Thoracic aorta (tissue), 2 donors: ENCODE measurements around the gene ECT2. TPM values are rescaled to one million over a fixed set of nuclear protein-coding genes. Genes with fewer than 3 reads are reported as not detected.

Experiments used
- ATAC-seq: fragments of 150-250 bp; one replicate; pipeline ENCODE4 v1.8.0; 2017; ENCODE audit warnings: low read depth; ENCODE audit not compliant: insufficient number of reproducible peaks, low FRiP score
- DNase-seq: peaks from one replicate; pipeline ENCODE4 v3.0.0-alpha.2; 2020; ENCODE audit warnings: low spot score
- H3K27ac ChIP-seq, 2 donors: fragments of 200-600 bp; sonication (generic); 1 replicate in 1 of 2; 2 replicates in 1 of 2; pipeline ENCODE4 v1.5.1; 2016; ENCODE audit warnings: mild to moderate bottlenecking in 2 of 2, moderate library complexity in 2 of 2
- H3K27me3 ChIP-seq: fragments of 200-600 bp; sonication (generic); replicated peaks from 2 replicates; pipeline ENCODE4 v1.6.0; 2016; ENCODE audit warnings: mild to moderate bottlenecking; ENCODE audit not compliant: insufficient read depth
- H3K36me3 ChIP-seq: fragments of 200-600 bp; sonication (generic); one replicate; pipeline ENCODE4 v1.5.1; 2016
- H3K4me1 ChIP-seq, 2 donors: fragments of 200-600 bp; sonication (generic); 1 replicate in 1 of 2; 2 replicates in 1 of 2; pipeline versions ENCODE4 v1.5.1 to v1.6.0; 2016; ENCODE audit warnings: low read depth in 2 of 2, mild to moderate bottlenecking in 1 of 2; ENCODE audit not compliant: control insufficient read depth in 1 of 2
- H3K4me3 ChIP-seq: fragments of 200-600 bp; sonication (generic); 2 replicates; pipeline ENCODE4 v1.5.1; 2016; ENCODE audit warnings: mild to moderate bottlenecking
- H3K9me3 ChIP-seq: fragments of 200-600 bp; sonication (generic); 2 replicates; pipeline ENCODE4 v1.5.1; 2016
- CTCF ChIP-seq: fragments of 200-600 bp; sonication (generic); IDR thresholded peaks from one replicate; pipeline ENCODE4 v1.5.1; 2019; ENCODE audit warnings: antibody characterized with exemption
- total RNA-seq, 2 donors: library from RNA; depleted of rRNA; stranded (reverse); fragments of >200 nt; gene quantifications; one replicate each; pipeline versions ENCODE4 v1.1.0 to v1.2.3, GENCODE V29; 2016

ECT2 gene
- total RNA-seq, 2 donors from 2014 or later = 4.5 to 14.0 TPM

DNA sequence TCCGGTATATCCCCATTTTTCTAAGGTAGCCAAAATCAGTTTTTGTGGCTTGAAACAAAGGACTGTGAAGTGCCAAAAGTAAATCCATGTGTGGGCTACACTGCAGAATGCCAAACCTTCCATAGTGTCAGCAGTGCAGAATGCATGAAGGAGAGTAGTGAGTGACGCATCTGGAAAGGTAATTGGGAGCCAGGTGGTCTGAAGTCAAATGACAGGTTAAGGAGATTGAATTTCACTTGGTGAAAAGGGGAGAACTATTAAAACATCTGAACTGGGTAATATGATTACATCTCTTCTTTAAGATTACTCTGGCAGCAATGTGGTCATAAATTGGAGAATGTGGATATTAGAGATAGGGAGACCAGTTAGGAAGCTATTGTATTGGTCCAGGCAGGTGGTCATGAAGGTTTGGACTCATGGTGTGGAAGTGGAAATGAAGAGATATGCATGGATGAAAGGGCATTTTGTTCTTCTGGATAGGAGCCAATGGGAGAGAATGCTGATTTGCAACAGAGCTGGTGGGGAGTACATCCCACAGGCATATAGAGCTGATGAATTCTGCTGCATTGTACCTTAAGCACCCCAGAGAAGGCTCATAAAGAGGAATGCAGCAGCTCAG is 118.2 kb downstream of the ECT2 start:
- no peak for TF ChIP-seq CTCF
- Histone ChIP-seq H3K36me3 (no peaks in the 10 kb centered on the region), H3K27me3 (no peaks in the 10 kb centered on the region), H3K4me1 (peaks cover 0 to 2% of the 10 kb centered on the region in 2 donors), H3K27ac (no peak overlapping the region), H3K9me3 (no peaks in the 10 kb centered on the region), H3K4me3 (no peak overlapping the region)
- ATAC-seq (no peak), DNase-seq (no peak)

DNA sequence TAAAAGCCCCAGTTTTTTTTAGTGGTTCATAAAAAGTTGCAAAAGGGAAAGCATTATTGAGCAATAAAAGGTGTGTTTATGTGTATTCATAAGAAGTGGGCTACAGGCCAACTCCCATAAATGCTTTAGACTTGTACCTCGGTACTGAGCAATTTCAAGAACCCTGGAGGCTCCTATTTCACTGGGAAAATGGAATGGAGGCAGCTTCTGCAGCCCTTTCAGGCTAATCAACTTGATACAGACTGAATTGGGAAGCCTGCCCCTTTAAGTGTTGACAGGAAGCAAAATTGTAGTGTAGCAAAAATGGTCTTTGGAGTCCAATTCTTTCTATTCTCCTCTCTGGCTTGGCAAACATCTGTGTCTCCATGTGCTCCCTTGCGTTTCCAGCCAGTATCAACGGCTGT is 118.8 kb downstream of the ECT2 start:
- H3K4me3 ChIP-seq = no peak overlapping the region
- peaks cover 0 to 2% of the 10 kb centered on the region in 2 donors for H3K4me1 ChIP-seq
- H3K27ac ChIP-seq = no peak overlapping the region
- no peak for DNase-seq
- ATAC-seq = no peak
- no peaks in the 10 kb centered on the region for H3K36me3 ChIP-seq
- no peaks in the 10 kb centered on the region for H3K9me3 ChIP-seq
- no peaks in the 10 kb centered on the region for H3K27me3 ChIP-seq
- TF ChIP-seq CTCF = no peak

DNA sequence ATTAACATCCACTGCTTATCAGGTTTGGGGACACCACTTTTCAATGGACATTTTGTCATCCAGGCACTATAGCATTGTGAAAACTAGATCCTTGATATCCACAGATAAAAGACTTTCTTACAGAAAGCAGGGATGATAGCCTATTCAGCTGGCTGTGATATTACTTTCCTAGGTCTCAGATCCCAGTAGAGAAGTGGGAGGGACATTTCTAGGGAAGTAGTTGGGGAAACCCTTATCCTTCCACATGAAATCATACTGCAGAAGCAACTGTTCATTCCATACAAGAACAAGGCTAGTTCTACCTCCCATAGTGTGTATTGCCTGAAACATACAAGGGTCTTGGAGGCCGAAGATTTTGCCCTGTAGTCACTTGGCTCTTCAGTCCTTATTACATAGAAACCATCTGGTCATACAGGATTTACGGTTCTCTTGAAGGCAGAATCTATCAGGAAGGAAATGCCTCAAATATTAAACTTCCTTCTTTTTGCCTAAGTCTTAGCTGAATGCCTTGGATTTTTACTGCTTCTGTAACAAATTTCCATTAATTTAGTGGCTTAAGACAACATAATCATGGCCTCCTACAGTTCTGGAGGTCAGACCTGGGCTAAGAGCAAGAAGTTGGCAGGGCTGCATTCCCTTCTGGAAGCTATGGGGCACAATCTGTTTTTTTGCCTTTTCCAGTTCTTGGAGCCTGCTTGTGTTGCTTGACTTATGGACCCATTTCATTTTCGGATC is 119.4 kb downstream of the ECT2 start:
- H3K4me3 ChIP-seq = no peak overlapping the region
- peaks cover 0 to 2% of the 10 kb centered on the region in 2 donors for H3K4me1 ChIP-seq
- H3K36me3 ChIP-seq = no peaks in the 10 kb centered on the region
- H3K27ac ChIP-seq = no peak overlapping the region
- no peak for TF ChIP-seq CTCF
- H3K27me3 ChIP-seq = no peaks in the 10 kb centered on the region
- no peak for DNase-seq
- H3K9me3 ChIP-seq = no peaks in the 10 kb centered on the region
- no peak for ATAC-seq

Other genes starting within 250 kb of the ECT2 start
- gene TNFSF10, start 227.3 kb upstream of the ECT2 start, total RNA-seq = 10 to 100 TPM; 13.8 to 16.0 TPM
- gene NCEH1, start 39.7 kb upstream of the ECT2 start, total RNA-seq = 10 to 100 TPM in 1 of 2 donors, 1 to 10 TPM in 1; 7.1 to 22.7 TPM